Mammary epithelial cell (primary cell): ENCODE results near the gene GCC1.

Source experiments
- CTCF ChIP-seq, 2 donors: IDR thresholded peaks in 1 of 2; conservative IDR thresholded peaks in 1 of 2; 2 replicates each; pipeline ENCODE4 v1.5.1; 2011 to 2012; ENCODE audit warnings: inconsistent platforms in 2 of 2, low read length in 2 of 2, mild to moderate bottlenecking in 2 of 2, control low read depth in 1 of 2, low read depth in 1 of 2; ENCODE audit not compliant: insufficient read depth in 1 of 2; ENCODE audit errors: extremely low read depth in 1 of 2
- EZH2 ChIP-seq: IDR thresholded peaks from 2 replicates; pipeline ENCODE4 v1.6.1; 2012; ENCODE audit warnings: low read length, inconsistent platforms, borderline replicate concordance

GRCh38 chr7:127595737-127596136 lies 10.3 kb upstream of the GCC1 start:
- no peak for TF ChIP-seq CTCF (conservative IDR thresholded peaks at IDR 0.05 in 1 of 2, IDR thresholded peaks at IDR 0.05 in 1 of 2; ENCODE audit: extremely low read depth in 1 of 2, insufficient read depth in 1 of 2, low read depth in 1 of 2, low read length in 2 of 2)
- no peak for TF ChIP-seq EZH2
